ENCODE results near the gene ADGRG6. TPM values are rescaled to one million over a fixed set of nuclear protein-coding genes. Genes with fewer than 3 reads are reported as not detected.

Gene ADGRG6
- total RNA-seq, 1 experiment from 2014 or later: 5.3 TPM

- TF ChIP-seq ZNF532 (CRISPR knock-in tag; IDR thresholded peaks at IDR 0.05; ENCODE audit: borderline replicate concordance): no peak
- TF ChIP-seq NR1H2 (CRISPR knock-in tag; IDR thresholded peaks at IDR 0.05): no peak
- no peak for TF ChIP-seq ZNF317 (CRISPR knock-in tag; IDR thresholded peaks at IDR 0.05; ENCODE audit: borderline replicate concordance, low read depth)
- no peak for TF ChIP-seq SMAD3 (CRISPR knock-in tag; IDR thresholded peaks at IDR 0.05; ENCODE audit: borderline replicate concordance)
These were observed 30.3 kb upstream of the ADGRG6 start (continued) for GRCh38 chr6:142271476-142271875.

- Mint-ChIP-seq H3K27me3 (ENCODE audit: low read depth) (no peaks in the 10 kb centered on the region), H3K4me1 (peaks cover 20% of the 10 kb centered on the region), H3K4me3 (no peak overlapping the region), H3K36me3 (no peaks in the 10 kb centered on the region), H3K27ac (no peak overlapping the region), H3K9me3 (peaks cover 3% of the 10 kb centered on the region)
- TF ChIP-seq FOXK1 (CRISPR knock-in tag; IDR thresholded peaks at IDR 0.05) (no peak), FOXJ3 (CRISPR knock-in tag; IDR thresholded peaks at IDR 0.05; ENCODE audit: borderline replicate concordance) (no peak), IRF2 (CRISPR knock-in tag; IDR thresholded peaks at IDR 0.05; ENCODE audit: borderline replicate concordance, low read depth) (no peak)
- no peak for DNase-seq (ENCODE audit: low spot score)
- CTCF ChIA-PET: interaction anchor here (1.3 kb wide), 1 partner anchor 42 kb away, joined by 5 read pairs; no protein-coding TSS in a partner anchor
- POLR2A ChIA-PET: no interaction called here
- no peak for ATAC-seq
These were observed 27.2 kb upstream of the ADGRG6 start for GRCh38 chr6:142274656-142275055.

- ChIA-PET POLR2A (no interaction called here), CTCF (no interaction called here)
- DNase-seq (ENCODE audit: low spot score) (no peak), ATAC-seq (peak; percentile 72)
- Mint-ChIP-seq H3K27me3 (ENCODE audit: low read depth) (no peaks in the 10 kb centered on the region), H3K36me3 (no peaks in the 10 kb centered on the region), H3K4me1 (peaks cover 20% of the 10 kb centered on the region), H3K4me3 (no peak overlapping the region), H3K27ac (peak overlapping the region; percentile 21; the same call in 1 of the 2 replicates), H3K9me3 (peaks cover 3% of the 10 kb centered on the region)
- TF ChIP-seq ELF4 (CRISPR knock-in tag; IDR thresholded peaks at IDR 0.05; ENCODE audit: low read depth) (no peak), RORB (CRISPR knock-in tag; IDR thresholded peaks at IDR 0.05) (no peak), ATF2 (CRISPR knock-in tag; IDR thresholded peaks at IDR 0.05; ENCODE audit: borderline replicate concordance, low read depth) (no peak), NFE2L1 (CRISPR knock-in tag; IDR thresholded peaks at IDR 0.05) (no peak), MXD4 (CRISPR knock-in tag; IDR thresholded peaks at IDR 0.05; ENCODE audit: borderline replicate concordance) (no peak)
These were observed 26.4 kb upstream of the ADGRG6 start for GRCh38 chr6:142275236-142276006.

GRCh38 chr6:142276256-142276655 is 25.6 kb upstream of the ADGRG6 start:
- peaks cover 3% of the 10 kb centered on the region for H3K9me3 Mint-ChIP-seq
- TF ChIP-seq MXD4 (CRISPR knock-in tag; IDR thresholded peaks at IDR 0.05; ENCODE audit: borderline replicate concordance) (no peak), HMGA2 (CRISPR knock-in tag; IDR thresholded peaks at IDR 0.05) (peak; percentile 83; the same call in 1 of the 2 replicates)
- no peak for ATAC-seq
- no peak for DNase-seq (ENCODE audit: low spot score)
- peaks cover 20% of the 10 kb centered on the region for H3K4me1 Mint-ChIP-seq
- ChIA-PET CTCF (no interaction called here), POLR2A (no interaction called here)
- H3K27ac Mint-ChIP-seq: no peak overlapping the region
- H3K4me3 Mint-ChIP-seq: no peak overlapping the region
- no peaks in the 10 kb centered on the region for H3K27me3 Mint-ChIP-seq (ENCODE audit: low read depth)
- H3K36me3 Mint-ChIP-seq: no peaks in the 10 kb centered on the region
